Chondrocyte (in vitro differentiated cells): ENCODE measurements around the gene SLC38A7. TPM values are rescaled to one million over a fixed set of nuclear protein-coding genes. Genes with fewer than 3 reads are reported as not detected.

Experiments
- DNase-seq: peaks from one replicate; pipeline ENCODE4 v3.0.0; 2021; ENCODE audit warnings: mixed read lengths, low spot score
- H3K27ac Mint-ChIP-seq: one replicate; pipeline ENCODE4 v1.8.0; 2021; ENCODE audit warnings: mild to moderate bottlenecking, moderate library complexity, mixed read lengths; ENCODE audit not compliant: unreplicated experiment
- H3K27me3 Mint-ChIP-seq: 2 replicates; pipeline ENCODE4 v1.8.0; 2021; ENCODE audit warnings: low read depth, mixed read lengths
- H3K36me3 Mint-ChIP-seq: 2 replicates; pipeline ENCODE4 v1.8.0; 2021; ENCODE audit warnings: low read depth, mixed read lengths
- H3K4me1 Mint-ChIP-seq: 2 replicates; pipeline ENCODE4 v1.8.0; 2021; ENCODE audit warnings: low read depth, mild to moderate bottlenecking, mixed read lengths
- H3K4me3 Mint-ChIP-seq: one replicate; pipeline ENCODE4 v1.8.0; 2021; ENCODE audit warnings: mild to moderate bottlenecking, moderate library complexity, mixed read lengths; ENCODE audit not compliant: unreplicated experiment
- H3K9me3 Mint-ChIP-seq: 2 replicates; pipeline ENCODE4 v1.8.0; 2021; ENCODE audit warnings: low read depth, mixed read lengths
- total RNA-seq: library from RNA; stranded (reverse); gene quantifications from 3 replicates; pipeline ENCODE4 v1.2.1, GENCODE V29; 2021
- TF ChIP-seq, protein P1 (sequence below): fragments of 200-600 bp; sonication (generic); IDR thresholded peaks from 2 replicates; pipeline ENCODE4 v1.5.0; 2021; ENCODE audit warnings: antibody characterized with exemption, mild to moderate bottlenecking, moderate library complexity

SLC38A7 gene
- total RNA-seq, 1 donor from 2014 or later: 45.1 TPM

DNA sequence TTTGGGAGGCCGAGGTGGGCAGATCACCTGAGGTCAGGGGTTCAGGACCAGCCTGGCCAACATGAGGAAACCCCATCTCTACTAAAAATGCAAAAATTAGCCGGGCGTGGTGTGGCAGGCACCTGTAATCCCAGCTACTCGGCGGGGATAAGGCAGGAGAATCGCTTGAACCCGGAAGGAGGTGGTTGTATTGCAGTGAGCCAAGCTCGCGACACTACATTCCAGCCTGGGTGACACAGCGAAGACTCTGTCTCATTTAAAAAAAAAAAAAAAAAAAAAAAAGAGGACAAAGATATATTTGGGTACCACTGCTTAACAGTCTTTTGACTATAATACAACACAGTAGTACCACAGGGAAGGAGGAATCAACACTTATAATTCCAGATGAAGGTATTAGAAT lies 64.2 kb downstream of the SLC38A7 start:
- Mint-ChIP-seq H3K4me1 (no peaks in the 10 kb centered on the region), H3K27me3 (no peaks in the 10 kb centered on the region), H3K36me3 (peaks cover 4% of the 10 kb centered on the region), H3K4me3 (no peak overlapping the region), H3K9me3 (no peaks in the 10 kb centered on the region), H3K27ac (no peak overlapping the region)
- TF ChIP-seq, protein P1, sequence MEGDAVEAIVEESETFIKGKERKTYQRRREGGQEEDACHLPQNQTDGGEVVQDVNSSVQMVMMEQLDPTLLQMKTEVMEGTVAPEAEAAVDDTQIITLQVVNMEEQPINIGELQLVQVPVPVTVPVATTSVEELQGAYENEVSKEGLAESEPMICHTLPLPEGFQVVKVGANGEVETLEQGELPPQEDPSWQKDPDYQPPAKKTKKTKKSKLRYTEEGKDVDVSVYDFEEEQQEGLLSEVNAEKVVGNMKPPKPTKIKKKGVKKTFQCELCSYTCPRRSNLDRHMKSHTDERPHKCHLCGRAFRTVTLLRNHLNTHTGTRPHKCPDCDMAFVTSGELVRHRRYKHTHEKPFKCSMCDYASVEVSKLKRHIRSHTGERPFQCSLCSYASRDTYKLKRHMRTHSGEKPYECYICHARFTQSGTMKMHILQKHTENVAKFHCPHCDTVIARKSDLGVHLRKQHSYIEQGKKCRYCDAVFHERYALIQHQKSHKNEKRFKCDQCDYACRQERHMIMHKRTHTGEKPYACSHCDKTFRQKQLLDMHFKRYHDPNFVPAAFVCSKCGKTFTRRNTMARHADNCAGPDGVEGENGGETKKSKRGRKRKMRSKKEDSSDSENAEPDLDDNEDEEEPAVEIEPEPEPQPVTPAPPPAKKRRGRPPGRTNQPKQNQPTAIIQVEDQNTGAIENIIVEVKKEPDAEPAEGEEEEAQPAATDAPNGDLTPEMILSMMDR: no peak
- peak; percentile 17 for DNase-seq

DNA sequence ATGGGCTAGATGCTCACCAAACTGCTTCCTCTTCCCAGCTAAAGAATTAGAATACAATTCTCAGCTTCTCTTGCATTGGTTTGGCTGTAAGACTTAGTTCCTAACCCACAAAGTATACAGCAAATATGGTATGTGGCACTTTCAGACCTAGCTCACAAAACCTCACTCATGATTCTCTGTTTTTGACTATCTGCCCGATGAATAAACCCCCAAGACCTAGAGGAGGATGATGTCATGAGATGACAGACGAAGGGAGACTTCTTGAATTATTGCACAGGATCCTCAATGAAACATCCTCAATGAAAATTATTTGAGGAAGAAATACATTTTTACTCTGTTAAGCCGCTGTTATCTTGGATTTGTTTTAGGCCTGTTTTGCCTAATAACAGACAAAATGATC lies 69.3 kb downstream of the SLC38A7 start:
- H3K4me1 Mint-ChIP-seq: peaks cover 3% of the 10 kb centered on the region
- no peak for DNase-seq
- no peaks in the 10 kb centered on the region for H3K27me3 Mint-ChIP-seq
- H3K4me3 Mint-ChIP-seq: no peak overlapping the region
- no peak overlapping the region for H3K27ac Mint-ChIP-seq
- H3K9me3 Mint-ChIP-seq: no peaks in the 10 kb centered on the region
- H3K36me3 Mint-ChIP-seq: peaks cover 2% of the 10 kb centered on the region
- TF ChIP-seq, protein P1: no peak

Other genes with a start within 250 kb of the SLC38A7 start
- 5.8 to 8.7 TPM (median 6.0 TPM) in 3 replicates for gene NDRG4, start 184.6 kb downstream of the SLC38A7 start, total RNA-seq
- 10.4 to 16.4 TPM (median 13.0 TPM) in 3 replicates for gene SETD6, start 169.3 kb downstream of the SLC38A7 start, total RNA-seq
- 89.3 to 104 TPM (median 98.1 TPM) in 3 replicates for gene CNOT1, start 54.9 kb downstream of the SLC38A7 start, total RNA-seq
- gene GOT2, start 49.5 kb upstream of the SLC38A7 start, total RNA-seq: 54.5 to 74.9 TPM (median 55.4 TPM) in 3 replicates